ENCODE results near the gene C7orf25. TPM values are rescaled to one million over a fixed set of nuclear protein-coding genes. Genes with fewer than 3 reads are reported as not detected.
"Not testable (repeated sequence)": the region's sequence is repeated elsewhere in the genome, so short reads cannot be mapped to it uniquely, and the experiment has no call there.

Gene C7orf25
- total RNA-seq, 1 experiment from 2014 or later = 10.0 TPM

DNA sequence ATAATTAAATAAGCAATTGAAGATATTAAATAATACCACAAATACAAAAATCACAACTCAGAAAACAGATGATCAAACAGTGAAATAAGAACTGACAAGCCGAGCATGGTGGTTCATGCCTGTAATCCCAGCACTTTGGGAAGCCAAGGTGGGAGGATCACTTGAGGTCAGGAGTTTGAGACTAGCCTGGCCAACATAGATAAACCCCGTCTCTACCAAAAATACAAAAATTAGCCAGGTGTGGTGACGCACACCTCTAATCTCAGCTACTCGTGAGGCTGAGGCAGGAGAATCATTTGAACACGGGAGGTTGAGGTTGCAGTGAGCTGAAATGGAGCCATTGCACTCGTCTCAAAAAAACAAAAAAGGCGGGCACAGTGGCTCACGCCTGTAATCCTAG lies 26.7 kb downstream of the C7orf25 start:
- DNase-seq (ENCODE audit: low read depth, low spot score); ATAC-seq; intact Hi-C loops (cut with micrococcal nuclease; ENCODE audit: unreplicated experiment); BruUV-seq (replicated peaks); H3K9me3 ChIP-seq (ENCODE audit: control insufficient read depth, insufficient read depth, low read depth, low read length); H3K4me1 ChIP-seq (ENCODE audit: control insufficient read depth, insufficient read depth, low read length); H3K27ac ChIP-seq (ENCODE audit: low read length); H3K36me3 ChIP-seq (ENCODE audit: control insufficient read depth, insufficient read depth, low read length); H3K4me3 ChIP-seq (ENCODE audit: low read depth in 2 of 2, low read length in 2 of 2); H3K27me3 ChIP-seq (ENCODE audit: control insufficient read depth, insufficient read depth, low read length); POLR2A ChIA-PET; in situ Hi-C loops (cut with HindIII; ENCODE audit: low pct_unique_long_range_greater_than_20kb, low sequenced_read_pairs): not testable (repeated sequence)
- CTCF ChIA-PET = interaction anchor here (1.0 kb wide), 1 partner anchor 8 kb away, joined by 4 read pairs; no protein-coding TSS in a partner anchor

DNA sequence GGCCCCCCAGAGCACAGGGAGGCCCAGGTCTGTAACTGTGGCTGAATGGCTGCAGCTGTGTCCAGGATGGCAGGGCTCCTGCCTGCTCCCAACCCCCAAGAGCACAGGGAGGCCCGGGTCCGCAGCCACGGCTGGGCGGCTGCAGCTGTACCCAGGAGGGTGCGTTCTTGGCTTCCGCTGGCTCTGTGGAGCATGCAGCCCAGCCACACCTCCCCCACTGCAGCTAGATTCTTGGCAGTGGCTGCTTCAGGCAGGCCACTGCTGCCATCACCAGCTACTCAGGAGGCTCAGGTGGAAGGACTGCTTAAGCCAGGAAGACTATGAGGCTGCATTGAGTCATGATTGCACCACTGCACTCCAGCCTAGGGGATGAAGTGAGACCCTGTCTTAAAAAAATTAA lies 27.9 kb downstream of the C7orf25 start:
- no peak for TF ChIP-seq POLR2AphosphoS5 (IDR thresholded peaks at IDR 0.05; ENCODE audit: low read depth, low read length)
- no peak for TF ChIP-seq TCF7L2 (IDR thresholded peaks at IDR 0.05; ENCODE audit: low read depth, low read length)
- TF ChIP-seq, protein P1, sequence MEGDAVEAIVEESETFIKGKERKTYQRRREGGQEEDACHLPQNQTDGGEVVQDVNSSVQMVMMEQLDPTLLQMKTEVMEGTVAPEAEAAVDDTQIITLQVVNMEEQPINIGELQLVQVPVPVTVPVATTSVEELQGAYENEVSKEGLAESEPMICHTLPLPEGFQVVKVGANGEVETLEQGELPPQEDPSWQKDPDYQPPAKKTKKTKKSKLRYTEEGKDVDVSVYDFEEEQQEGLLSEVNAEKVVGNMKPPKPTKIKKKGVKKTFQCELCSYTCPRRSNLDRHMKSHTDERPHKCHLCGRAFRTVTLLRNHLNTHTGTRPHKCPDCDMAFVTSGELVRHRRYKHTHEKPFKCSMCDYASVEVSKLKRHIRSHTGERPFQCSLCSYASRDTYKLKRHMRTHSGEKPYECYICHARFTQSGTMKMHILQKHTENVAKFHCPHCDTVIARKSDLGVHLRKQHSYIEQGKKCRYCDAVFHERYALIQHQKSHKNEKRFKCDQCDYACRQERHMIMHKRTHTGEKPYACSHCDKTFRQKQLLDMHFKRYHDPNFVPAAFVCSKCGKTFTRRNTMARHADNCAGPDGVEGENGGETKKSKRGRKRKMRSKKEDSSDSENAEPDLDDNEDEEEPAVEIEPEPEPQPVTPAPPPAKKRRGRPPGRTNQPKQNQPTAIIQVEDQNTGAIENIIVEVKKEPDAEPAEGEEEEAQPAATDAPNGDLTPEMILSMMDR (IDR thresholded peaks at IDR 0.05) = no peak
- TF ChIP-seq, protein P2, sequence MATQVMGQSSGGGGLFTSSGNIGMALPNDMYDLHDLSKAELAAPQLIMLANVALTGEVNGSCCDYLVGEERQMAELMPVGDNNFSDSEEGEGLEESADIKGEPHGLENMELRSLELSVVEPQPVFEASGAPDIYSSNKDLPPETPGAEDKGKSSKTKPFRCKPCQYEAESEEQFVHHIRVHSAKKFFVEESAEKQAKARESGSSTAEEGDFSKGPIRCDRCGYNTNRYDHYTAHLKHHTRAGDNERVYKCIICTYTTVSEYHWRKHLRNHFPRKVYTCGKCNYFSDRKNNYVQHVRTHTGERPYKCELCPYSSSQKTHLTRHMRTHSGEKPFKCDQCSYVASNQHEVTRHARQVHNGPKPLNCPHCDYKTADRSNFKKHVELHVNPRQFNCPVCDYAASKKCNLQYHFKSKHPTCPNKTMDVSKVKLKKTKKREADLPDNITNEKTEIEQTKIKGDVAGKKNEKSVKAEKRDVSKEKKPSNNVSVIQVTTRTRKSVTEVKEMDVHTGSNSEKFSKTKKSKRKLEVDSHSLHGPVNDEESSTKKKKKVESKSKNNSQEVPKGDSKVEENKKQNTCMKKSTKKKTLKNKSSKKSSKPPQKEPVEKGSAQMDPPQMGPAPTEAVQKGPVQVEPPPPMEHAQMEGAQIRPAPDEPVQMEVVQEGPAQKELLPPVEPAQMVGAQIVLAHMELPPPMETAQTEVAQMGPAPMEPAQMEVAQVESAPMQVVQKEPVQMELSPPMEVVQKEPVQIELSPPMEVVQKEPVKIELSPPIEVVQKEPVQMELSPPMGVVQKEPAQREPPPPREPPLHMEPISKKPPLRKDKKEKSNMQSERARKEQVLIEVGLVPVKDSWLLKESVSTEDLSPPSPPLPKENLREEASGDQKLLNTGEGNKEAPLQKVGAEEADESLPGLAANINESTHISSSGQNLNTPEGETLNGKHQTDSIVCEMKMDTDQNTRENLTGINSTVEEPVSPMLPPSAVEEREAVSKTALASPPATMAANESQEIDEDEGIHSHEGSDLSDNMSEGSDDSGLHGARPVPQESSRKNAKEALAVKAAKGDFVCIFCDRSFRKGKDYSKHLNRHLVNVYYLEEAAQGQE (IDR thresholded peaks at IDR 0.05; ENCODE audit: insufficient read depth in 1 of 2, low read depth in 2 of 2, low read length in 1 of 2) = no peak
- no peak for TF ChIP-seq SIN3A (IDR thresholded peaks at IDR 0.05; ENCODE audit: borderline replicate concordance, insufficient read depth, low read depth, low read length)
- DNase-seq (ENCODE audit: low read depth, low spot score) (no peak), ATAC-seq (no peak)
- no peak overlapping the region for H3K4me3 ChIP-seq (ENCODE audit: low read depth in 2 of 2, low read length in 2 of 2)
- no peaks in the 10 kb centered on the region for H3K36me3 ChIP-seq (ENCODE audit: control insufficient read depth, insufficient read depth, low read length)
- ChIA-PET POLR2A (no interaction called here), CTCF (no interaction called here)
- H3K9me3 ChIP-seq (ENCODE audit: control insufficient read depth, insufficient read depth, low read depth, low read length) = no peaks in the 10 kb centered on the region
- H3K4me1 ChIP-seq (ENCODE audit: control insufficient read depth, insufficient read depth, low read length) = peaks cover 4% of the 10 kb centered on the region; the same call in 1 of the 2 replicates
- no peaks in the 10 kb centered on the region; the same call in 1 of the 2 replicates for H3K27me3 ChIP-seq (ENCODE audit: control insufficient read depth, insufficient read depth, low read length)
- H3K27ac ChIP-seq (ENCODE audit: low read length) = no peak overlapping the region
- in situ Hi-C loops (cut with HindIII; ENCODE audit: low pct_unique_long_range_greater_than_20kb, low sequenced_read_pairs) (no loop called here), intact Hi-C loops (cut with micrococcal nuclease; ENCODE audit: unreplicated experiment) (no loop called here)
- BruUV-seq (replicated peaks) = no TSS peak

DNA sequence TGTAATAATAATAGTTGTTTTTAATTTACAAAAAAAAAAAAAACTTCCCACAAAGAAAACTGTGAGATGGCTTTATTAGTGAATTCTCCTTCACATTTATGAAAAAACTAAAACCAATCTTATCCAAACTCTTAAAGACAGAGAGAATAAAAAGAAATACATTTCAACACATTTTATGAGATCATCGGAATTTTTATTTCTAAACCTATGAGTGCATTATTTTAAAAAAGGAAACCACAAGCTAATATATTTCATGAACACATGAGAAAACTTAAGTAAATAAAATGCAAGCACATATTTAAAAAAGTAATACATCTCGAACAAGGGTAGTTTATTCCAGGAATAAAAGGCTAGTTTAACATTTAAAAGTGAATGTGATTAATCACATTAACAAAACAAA lies 31.5 kb downstream of the C7orf25 start:
- intact Hi-C loops (cut with micrococcal nuclease; ENCODE audit: unreplicated experiment) (no loop called here), in situ Hi-C loops (cut with HindIII; ENCODE audit: low pct_unique_long_range_greater_than_20kb, low sequenced_read_pairs) (no loop called here)
- Histone ChIP-seq H3K4me1 (ENCODE audit: control insufficient read depth, insufficient read depth, low read length) (no peaks in the 10 kb centered on the region), H3K36me3 (ENCODE audit: control insufficient read depth, insufficient read depth, low read length) (no peaks in the 10 kb centered on the region), H3K27me3 (ENCODE audit: control insufficient read depth, insufficient read depth, low read length) (no peaks in the 10 kb centered on the region; the same call in 1 of the 2 replicates), H3K4me3 (ENCODE audit: low read depth in 2 of 2, low read length in 2 of 2) (no peak overlapping the region), H3K27ac (ENCODE audit: low read length) (no peak overlapping the region), H3K9me3 (ENCODE audit: control insufficient read depth, insufficient read depth, low read depth, low read length) (no peaks in the 10 kb centered on the region)
- no TSS peak for BruUV-seq (replicated peaks)
- POLR2A ChIA-PET = no interaction called here
- TF ChIP-seq, protein P1 (IDR thresholded peaks at IDR 0.05) = no peak
- no peak for ATAC-seq
- CTCF ChIA-PET = interaction anchor here (0.7 kb wide), 1 partner anchor 941 kb away, joined by 5 read pairs; no protein-coding TSS in a partner anchor
- DNase-seq (ENCODE audit: low read depth, low spot score) = no peak
